Mammary epithelial cell (primary cell): Measurements from ENCODE around the gene EEFSEC.

Source experiments
- CTCF ChIP-seq, 2 donors: IDR thresholded peaks in 1 of 2; conservative IDR thresholded peaks in 1 of 2; 2 replicates each; pipeline ENCODE4 v1.5.1; 2011 to 2012; ENCODE audit warnings: inconsistent platforms in 2 of 2, low read length in 2 of 2, mild to moderate bottlenecking in 2 of 2, control low read depth in 1 of 2, low read depth in 1 of 2; ENCODE audit not compliant: insufficient read depth in 1 of 2; ENCODE audit errors: extremely low read depth in 1 of 2
- EZH2 ChIP-seq: IDR thresholded peaks from 2 replicates; pipeline ENCODE4 v1.6.1; 2012; ENCODE audit warnings: low read length, inconsistent platforms, borderline replicate concordance

- TF ChIP-seq CTCF (conservative IDR thresholded peaks at IDR 0.05 in 1 of 2, IDR thresholded peaks at IDR 0.05 in 1 of 2; ENCODE audit: extremely low read depth in 1 of 2, insufficient read depth in 1 of 2, low read depth in 1 of 2, low read length in 2 of 2) (no peak), EZH2 (no peak)
Measured at GRCh38 chr3:128342701-128343180, 189.5 kb downstream of the EEFSEC start.
